Endometrial microvascular endothelial cells (primary cell): ENCODE measurements around the gene UBE2Q1. TPM values are rescaled to one million over a fixed set of nuclear protein-coding genes. Genes with fewer than 3 reads are reported as not detected.

Experiments used
- in situ Hi-C: cut with HindIII; loops from 2 replicates; pipeline ENCODE4 v1.10.0; 2017; ENCODE audit warnings: low sequenced_read_pairs, low pct_unique_long_range_greater_than_20kb; ENCODE audit errors: inconsistent ontology term
- total RNA-seq: library from RNA; depleted of rRNA; stranded (reverse); fragments of >200 nt; gene quantifications from one replicate; pipeline ENCODE4 v1.2.3, GENCODE V29; 2015; ENCODE audit errors: inconsistent ontology term

UBE2Q1 gene
- total RNA-seq, 1 donor from 2014 or later = 34.8 TPM

DNA sequence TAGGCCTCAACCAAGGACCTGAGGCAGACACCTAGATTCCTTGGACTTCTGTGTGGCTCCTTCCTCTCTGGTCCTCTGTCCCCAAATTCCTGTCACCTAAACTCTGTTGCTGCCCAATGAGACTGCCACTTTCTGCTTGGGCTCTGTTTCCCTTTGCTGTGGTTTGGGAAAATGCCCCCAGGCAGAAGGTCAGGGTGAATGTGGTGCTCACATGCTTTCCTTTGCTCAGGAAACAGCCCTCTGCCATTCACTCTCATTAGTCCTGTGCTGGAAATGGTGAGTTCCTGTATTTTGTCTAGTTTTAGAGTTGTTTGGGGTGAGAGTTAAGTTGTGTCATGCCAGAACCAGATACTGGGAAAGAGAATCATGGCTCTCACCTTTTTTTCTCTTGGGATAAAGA, 33.6 kb downstream of the UBE2Q1 start:
- in situ Hi-C loops = no loop called here

DNA sequence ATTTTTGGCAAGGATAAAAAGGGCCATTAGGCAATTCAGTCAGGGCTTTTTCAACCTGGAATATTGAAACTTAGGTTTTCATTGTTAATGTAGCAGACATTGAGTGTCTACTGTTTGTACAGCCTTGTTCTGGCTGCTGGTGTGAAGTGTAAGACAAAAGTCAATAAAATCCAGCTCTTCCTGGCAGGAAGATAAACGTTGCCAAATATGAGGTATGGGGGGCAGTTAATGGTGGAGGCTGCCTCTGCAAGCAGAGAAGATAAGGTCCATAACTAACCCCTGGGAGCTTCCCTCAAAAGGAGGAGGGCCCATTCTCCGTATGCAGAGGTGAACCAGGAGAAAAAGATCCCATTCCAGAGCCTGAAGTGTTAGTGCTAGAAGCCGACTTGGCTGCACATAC, 36.8 kb downstream of the UBE2Q1 start:
- in situ Hi-C loops = no loop called here

DNA sequence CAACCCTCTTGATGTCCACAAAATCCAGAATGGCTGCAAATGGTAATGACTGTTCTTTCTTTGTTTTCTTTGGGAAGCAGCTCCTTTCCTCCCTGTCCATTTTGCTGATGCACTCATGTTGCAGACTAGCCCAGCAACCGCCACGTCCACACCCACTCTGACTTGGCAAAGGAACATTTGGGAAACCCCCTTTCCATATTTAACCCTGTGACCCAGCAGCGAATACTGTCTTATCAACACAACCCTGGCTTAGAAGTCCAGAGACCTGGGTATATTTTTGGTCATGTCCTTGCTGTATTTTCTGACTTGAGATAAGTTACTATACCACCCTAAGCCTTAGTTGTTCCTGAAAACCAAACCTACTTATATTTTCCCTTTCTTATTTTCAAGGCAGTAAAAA, 38.1 kb downstream of the UBE2Q1 start:
- in situ Hi-C loops = no loop called here

DNA sequence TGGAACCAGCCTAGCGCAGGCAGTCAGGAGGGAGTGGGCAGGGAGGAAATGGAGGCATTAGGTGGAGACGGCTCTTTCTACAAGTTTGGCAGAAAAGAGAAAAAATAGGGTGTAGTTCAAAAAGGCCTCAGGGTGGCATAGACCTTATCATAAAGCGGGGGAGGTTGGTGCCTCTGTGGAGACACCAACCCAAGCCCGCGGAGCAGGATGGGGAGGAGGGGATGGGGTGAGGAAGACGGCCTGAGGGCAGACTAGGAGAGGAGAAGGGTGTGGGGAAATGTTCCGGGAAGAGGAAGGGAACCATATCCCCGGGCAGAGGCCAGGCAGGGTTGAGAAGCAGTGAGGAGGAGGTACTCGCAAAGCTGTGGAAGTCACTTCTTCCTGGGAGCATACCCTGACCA, 38.9 kb downstream of the UBE2Q1 start:
- in situ Hi-C loops = no loop called here

DNA sequence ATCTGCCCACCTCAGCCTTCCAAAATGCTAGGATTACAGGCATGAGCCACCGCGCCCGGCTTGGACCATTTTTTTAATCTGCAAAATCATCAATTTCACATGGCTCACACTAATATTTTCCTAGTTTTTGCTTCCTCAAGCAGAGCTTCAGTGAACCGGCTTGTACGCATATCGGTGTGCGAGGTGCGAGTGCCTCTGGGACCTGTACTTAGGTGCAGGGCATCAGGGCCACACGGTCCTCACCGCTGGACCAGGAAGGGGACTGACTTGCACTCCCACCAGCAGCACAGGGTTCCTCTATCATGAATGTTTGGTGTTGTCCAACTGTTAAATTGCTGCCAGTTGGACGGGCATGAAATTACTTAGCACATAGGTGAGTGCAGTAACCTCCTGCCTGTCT, 40.8 kb downstream of the UBE2Q1 start:
- in situ Hi-C loops = no loop called here

- in situ Hi-C loops = no loop called here
Observed at GRCh38 chr1:154514066-154514553, 44.4 kb downstream of the UBE2Q1 start.

DNA sequence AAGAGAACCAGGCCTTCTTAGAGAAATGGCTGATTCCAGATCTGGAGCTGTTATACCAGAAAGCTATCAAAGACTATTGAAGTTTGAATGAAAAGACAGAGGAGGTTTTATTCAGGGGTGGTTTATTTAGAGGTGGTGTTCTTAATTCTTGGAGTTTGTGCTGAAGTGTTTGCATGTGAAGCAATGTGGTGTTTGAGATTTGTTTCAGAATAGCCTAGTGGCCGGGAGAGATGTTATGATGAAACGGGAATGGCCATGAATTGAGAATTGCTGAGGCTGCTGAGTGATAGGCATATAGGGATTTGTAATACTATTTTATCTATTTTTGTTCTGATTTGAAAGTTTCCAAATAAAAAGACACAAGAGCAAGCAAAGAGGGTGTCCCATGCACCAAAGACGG, 45.7 kb downstream of the UBE2Q1 start:
- in situ Hi-C loops = no loop called here

DNA sequence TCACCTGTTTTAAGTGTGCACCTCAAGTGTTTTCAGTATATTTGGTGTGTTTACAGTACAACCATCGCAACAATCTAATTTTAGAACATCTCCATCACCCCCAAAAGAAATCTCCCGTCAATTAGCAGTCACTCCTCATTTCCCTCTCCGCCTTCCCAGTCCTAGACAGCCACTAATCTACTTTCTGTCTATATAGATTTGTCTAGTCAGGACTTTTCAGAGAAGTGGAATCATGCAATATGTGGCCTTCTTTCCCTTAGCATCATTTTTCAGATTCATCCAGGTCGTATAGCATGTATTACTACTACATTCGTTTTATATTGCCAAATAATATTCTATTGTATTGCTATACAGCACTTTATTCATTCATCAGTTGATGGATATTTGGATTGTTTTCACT, 54.6 kb downstream of the UBE2Q1 start:
- in situ Hi-C loops = no loop called here

GRCh38 chr1:154502744-154503115, 55.7 kb downstream of the UBE2Q1 start:
- in situ Hi-C loops = no loop called here

DNA sequence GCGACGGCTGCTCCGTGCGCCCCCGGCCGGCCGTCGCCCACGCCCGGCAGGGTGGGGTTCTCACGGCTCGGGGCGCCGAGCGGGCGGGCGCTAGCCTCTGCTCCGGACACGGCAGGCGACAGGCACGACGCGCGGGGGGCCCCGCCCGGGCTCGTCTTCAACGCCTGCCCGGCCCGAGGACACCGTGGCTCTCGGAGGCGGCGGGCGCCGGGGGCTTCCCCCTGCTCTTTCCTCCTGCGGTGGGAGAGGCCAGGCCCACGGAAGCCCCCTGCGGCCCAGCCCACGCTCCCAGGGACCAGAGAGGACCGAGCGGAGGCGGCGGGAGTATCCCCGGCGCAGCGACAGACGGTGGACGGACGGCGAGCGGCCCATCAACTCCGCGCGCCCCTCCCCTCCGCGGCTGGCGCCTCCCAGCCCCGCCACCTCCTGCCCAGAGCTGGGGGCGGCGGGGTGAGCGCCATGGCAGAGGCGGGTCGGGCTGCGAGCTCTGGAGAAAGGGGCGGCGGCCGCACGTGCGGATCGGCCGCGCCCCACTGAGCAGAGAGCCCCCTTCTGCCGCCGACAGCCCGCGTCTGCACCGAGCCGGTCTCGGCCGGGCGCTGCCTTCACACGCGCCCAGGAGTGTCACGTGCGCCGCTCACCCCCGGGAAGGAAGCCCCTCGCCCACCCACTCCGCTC, 56.3 kb downstream of the UBE2Q1 start, which contains the start of the genes SHE and TDRD10:
SHE (minus strand) TSS at position 347 of the 678 bp plus-strand sequence. CDS start 386 bp downstream, outside the sequence.
TDRD10 (plus strand) TSS at position 154 of the 678 bp plus-strand sequence. CDS start 4,685 bp downstream, outside the sequence.
- in situ Hi-C loops = no loop called here

DNA sequence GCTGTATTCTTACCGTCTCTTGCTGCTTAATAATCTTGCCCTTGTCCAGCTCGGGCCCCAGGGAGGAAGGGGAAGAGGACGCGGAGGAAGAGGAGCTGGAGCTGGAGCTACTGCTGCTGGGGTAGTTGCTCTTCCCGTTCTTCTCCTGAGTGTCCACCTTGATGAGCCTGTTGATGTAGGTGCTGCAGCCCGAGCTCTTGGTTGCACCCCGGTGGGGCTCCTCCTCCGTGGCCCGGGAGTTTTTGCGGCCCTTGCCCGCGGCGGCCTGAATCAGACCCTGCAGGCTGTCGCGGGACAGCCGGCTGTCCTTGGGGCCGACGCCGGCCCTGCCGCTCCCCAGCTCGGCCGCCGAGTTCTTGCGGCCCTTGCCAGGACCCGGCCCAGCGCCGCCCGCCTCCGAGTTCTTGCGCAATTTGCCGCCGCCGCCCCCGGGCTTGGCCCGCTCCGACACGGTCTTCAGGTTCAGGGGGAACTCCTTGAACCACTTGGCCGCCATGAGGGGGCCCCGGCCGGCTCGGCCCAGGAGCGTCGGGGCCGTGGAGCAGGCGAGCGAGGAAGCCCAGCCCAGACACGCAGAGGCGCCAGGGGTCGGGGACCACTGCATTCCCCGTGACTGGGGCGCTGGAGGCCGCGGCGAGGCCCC, 56.9 kb downstream of the UBE2Q1 start:
- in situ Hi-C loops = no loop called here

DNA sequence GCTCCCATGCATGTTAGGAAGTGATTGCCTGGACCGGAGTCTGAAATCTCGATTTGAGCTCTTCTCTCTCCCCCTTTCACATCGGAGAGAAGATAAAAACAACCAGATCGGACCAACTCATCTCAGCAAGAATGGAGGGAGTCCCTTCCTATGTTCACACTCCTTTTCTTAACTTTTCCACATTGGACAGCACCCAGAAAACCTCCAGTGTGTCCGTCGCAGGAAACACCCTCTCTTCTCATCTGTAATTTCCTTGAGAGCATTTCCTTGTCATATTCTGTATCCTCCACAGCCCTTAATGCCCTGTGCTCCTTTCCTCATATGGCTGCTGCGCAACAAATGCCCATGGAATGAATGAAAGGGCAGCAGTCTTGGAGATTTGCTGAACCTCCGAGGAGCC, 57.9 kb downstream of the UBE2Q1 start:
- in situ Hi-C loops = no loop called here

GRCh38 chr1:154499446-154499845, 59.0 kb downstream of the UBE2Q1 start:
- in situ Hi-C loops = no loop called here

Other genes with a start within 250 kb of the UBE2Q1 start
- gene AQP10, start 237.6 kb downstream of the UBE2Q1 start, total RNA-seq = not detected
- gene ATP8B2, start 233.1 kb downstream of the UBE2Q1 start, total RNA-seq = 41.0 TPM
- gene IL6R, start 153.3 kb downstream of the UBE2Q1 start, total RNA-seq = 8.5 TPM
- gene TDRD10, start 56.4 kb downstream of the UBE2Q1 start, total RNA-seq = 2.8 TPM
- 24.9 TPM for gene SHE, start 56.2 kb downstream of the UBE2Q1 start, total RNA-seq
- not detected for gene CHRNB2, start 9.1 kb upstream of the UBE2Q1 start, total RNA-seq
- 107 TPM for gene ADAR, start 49.5 kb upstream of the UBE2Q1 start, total RNA-seq